Esophagus squamous epithelium (tissue), 5 donors: ENCODE data around the gene HSPA14. TPM values are rescaled to one million over a fixed set of nuclear protein-coding genes. Genes with fewer than 3 reads are reported as not detected.
"Not testable (repeated sequence)": the region's sequence is repeated elsewhere in the genome, so short reads cannot be mapped to it uniquely, and the experiment has no call there.

Experiments used
- DNase-seq: peaks from one replicate; lab custom pipeline; 2025; lab: John Stamatoyannopoulos, UW
- H3K27ac ChIP-seq, 4 donors: fragments of 200-600 bp; sonication (generic); one replicate each; pipeline ENCODE4 v1.5.1; 2016 to 2019; ENCODE audit warnings: mild to moderate bottlenecking in 1 of 4
- H3K27me3 ChIP-seq, 4 donors: fragments of 200-600 bp; sonication (generic); 1 replicate in 3 of 4; 2 replicates in 1 of 4; pipeline versions ENCODE4 v1.5.1 to v1.6.0; 2017 to 2021; ENCODE audit warnings: antibody characterized with exemption in 1 of 4
- H3K36me3 ChIP-seq, 3 donors: fragments of 200-600 bp; sonication (generic); one replicate each; pipeline ENCODE4 v1.5.1; 2016 to 2019
- H3K4me1 ChIP-seq, 3 donors: fragments of 200-600 bp; sonication (generic); one replicate each; pipeline ENCODE4 v1.5.1; 2017 to 2019
- H3K4me3 ChIP-seq, 4 donors: fragments of 200-600 bp; sonication (generic); 1 replicate in 3 of 4; 2 replicates in 1 of 4; pipeline ENCODE4 v1.5.1; 2016 to 2019; ENCODE audit warnings: mild to moderate bottlenecking in 2 of 4, moderate library complexity in 1 of 4
- H3K9me3 ChIP-seq, 3 donors: fragments of 200-600 bp; sonication (generic); one replicate each; pipeline ENCODE4 v1.5.1; 2016 to 2019
- POLR2A ChIP-seq, 4 donors: fragments of 450-650 bp; IDR thresholded peaks; one replicate each; pipeline ENCODE4 v1.6.1; 2017; ENCODE audit warnings: antibody characterized with exemption in 4 of 4, mild to moderate bottlenecking in 4 of 4, moderate library complexity in 3 of 4
- WGBS, 2 donors: methylation state at CpG; one replicate each; pipeline ENCODE4 v1.1.5; 2018; 5-methylcytosine and 5-hydroxymethylcytosine counted together
- intact Hi-C: fragments of 100-400 bp; cut with DNase I; formaldehyde crosslinking; loops from one replicate; pipeline ENCODE4 v1.15.0; 2022
- total RNA-seq, 4 donors: library from RNA; depleted of rRNA; stranded (reverse); fragments of >200 nt; gene quantifications; one replicate each; pipeline ENCODE4 v1.1.0, GENCODE V29; 2016
- TF ChIP-seq, protein P1 (sequence below), 6 experiments: fragments of 450-650 bp in 4 of 6; fragments of 200-600 bp in 2 of 6; sonication (generic) in 2 of 6; IDR thresholded peaks; one replicate each; pipeline ENCODE4 v1.5.1; 2016 to 2019; ENCODE audit warnings: antibody characterized with exemption in 6 of 6, mild to moderate bottlenecking in 4 of 6, moderate library complexity in 4 of 6
- donor health status: DM: yes; HTN: yes; CAD: no.

Gene HSPA14
- total RNA-seq, 4 donors from 2014 or later = 12.5 to 21.4 (median 13.1) TPM

DNA sequence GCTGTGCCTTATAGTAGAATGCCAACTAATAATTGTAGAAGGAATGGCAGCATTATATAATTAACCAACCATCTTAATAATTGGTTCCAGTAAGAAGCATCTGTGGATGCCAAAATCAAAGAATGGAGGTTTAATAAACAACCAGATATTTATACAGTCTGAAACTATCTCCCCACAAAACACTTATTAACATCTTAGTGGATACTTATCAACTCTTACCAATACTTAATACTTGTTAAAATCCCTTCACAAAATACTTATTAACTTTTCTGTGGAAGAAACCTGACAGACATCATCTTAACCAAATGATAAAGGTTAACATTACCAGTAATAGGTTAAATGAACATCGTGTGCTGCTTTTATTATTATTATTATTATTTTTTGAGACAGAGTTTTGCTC is 34.3 kb upstream of the HSPA14 start:
- 38 to 86% methylated on average over 1 of the region's 1 CpG for WGBS, 2 donors
- intact Hi-C loops = no loop called here
- Histone ChIP-seq H3K36me3 (no peaks in the 10 kb centered on the region), H3K4me1 (no peaks in the 10 kb centered on the region), H3K4me3 (no peak overlapping the region), H3K27ac (no peak overlapping the region), H3K27me3 (no peaks in the 10 kb centered on the region), H3K9me3 (no peaks in the 10 kb centered on the region)
- no peak for DNase-seq
- TF ChIP-seq, protein P1, sequence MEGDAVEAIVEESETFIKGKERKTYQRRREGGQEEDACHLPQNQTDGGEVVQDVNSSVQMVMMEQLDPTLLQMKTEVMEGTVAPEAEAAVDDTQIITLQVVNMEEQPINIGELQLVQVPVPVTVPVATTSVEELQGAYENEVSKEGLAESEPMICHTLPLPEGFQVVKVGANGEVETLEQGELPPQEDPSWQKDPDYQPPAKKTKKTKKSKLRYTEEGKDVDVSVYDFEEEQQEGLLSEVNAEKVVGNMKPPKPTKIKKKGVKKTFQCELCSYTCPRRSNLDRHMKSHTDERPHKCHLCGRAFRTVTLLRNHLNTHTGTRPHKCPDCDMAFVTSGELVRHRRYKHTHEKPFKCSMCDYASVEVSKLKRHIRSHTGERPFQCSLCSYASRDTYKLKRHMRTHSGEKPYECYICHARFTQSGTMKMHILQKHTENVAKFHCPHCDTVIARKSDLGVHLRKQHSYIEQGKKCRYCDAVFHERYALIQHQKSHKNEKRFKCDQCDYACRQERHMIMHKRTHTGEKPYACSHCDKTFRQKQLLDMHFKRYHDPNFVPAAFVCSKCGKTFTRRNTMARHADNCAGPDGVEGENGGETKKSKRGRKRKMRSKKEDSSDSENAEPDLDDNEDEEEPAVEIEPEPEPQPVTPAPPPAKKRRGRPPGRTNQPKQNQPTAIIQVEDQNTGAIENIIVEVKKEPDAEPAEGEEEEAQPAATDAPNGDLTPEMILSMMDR (IDR thresholded peaks at IDR 0.05) = no peak
- no peak for TF ChIP-seq POLR2A (IDR thresholded peaks at IDR 0.05)

DNA sequence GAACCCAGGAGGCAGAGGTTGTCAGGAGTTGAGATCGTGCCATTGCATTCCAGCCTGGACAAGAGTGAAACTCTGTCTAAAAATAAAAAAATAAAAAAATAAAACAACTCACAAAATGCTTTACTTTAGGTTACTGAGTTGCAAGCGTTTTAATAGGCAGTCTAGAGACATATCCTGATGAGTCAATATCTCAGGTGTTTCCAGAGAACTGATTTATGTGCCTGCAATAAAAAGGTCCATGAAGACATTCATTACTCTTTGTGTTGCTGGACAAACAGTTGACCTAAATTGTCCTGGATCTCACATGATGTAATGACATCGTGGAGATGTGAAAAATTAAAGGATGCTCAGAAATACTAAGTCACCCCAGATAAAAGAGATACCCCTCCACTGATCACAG is 31.8 kb upstream of the HSPA14 start:
- 65 to 74% methylated on average over 3 of the region's 3 CpGs for WGBS, 2 donors
- no peaks in the 10 kb centered on the region for H3K9me3 ChIP-seq
- no peak for DNase-seq
- no peaks in the 10 kb centered on the region for H3K4me1 ChIP-seq
- no peaks in the 10 kb centered on the region for H3K27me3 ChIP-seq
- H3K27ac ChIP-seq = no peak overlapping the region
- intact Hi-C loops = no loop called here
- no peaks in the 10 kb centered on the region for H3K36me3 ChIP-seq
- TF ChIP-seq POLR2A (IDR thresholded peaks at IDR 0.05) = no peak
- TF ChIP-seq, protein P1 (IDR thresholded peaks at IDR 0.05) = no peak
- H3K4me3 ChIP-seq = no peak overlapping the region

DNA sequence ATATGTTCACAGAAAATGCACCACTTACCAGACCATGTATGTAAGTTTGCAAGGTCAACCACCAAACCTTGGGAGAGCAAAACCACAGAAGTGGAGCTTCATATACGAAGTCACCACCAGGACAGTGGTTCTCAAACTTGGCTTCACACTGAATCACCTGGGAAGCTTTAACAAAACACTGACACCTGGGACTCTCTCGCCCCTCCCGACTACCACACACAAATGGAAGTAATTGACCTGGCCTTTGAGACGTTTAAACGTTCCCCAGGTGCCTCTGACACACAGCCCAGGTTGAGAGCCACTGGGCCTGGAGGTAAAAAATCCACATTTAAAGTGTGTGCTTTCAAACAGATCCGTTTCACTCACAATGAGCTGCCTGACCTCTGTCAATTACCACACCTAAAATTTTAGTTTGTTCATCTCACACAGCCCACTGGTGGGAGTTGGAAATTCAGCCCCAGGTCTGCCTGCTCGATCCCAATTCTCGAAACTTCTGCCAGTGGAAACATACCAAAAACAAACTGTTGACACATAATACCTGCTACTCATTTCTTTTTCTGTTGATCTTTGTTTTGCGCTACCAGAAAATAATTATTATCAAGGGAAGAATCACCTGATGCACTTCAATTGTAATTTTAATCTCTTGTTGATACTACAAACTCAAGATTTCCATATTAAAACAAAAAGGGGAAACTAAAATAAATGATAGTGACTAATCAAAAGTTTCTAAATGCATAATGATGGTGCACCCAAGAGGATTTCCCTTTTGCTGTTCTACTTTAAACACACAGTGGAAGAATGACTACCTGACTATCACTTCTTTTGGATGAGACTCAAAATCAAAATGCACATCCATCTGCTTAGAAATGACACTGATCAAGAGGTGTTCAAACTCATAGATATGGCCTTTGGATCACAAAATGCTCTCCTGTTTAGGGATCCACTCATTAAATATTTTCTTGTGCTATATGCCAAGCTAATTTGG is 26.8 kb upstream of the HSPA14 start:
- H3K4me3 ChIP-seq = no peak overlapping the region
- no peaks in the 10 kb centered on the region for H3K9me3 ChIP-seq
- H3K27me3 ChIP-seq = no peaks in the 10 kb centered on the region
- H3K27ac ChIP-seq = no peak overlapping the region
- TF ChIP-seq POLR2A (IDR thresholded peaks at IDR 0.05) = no peak
- TF ChIP-seq, protein P1 (IDR thresholded peaks at IDR 0.05) = no peak
- WGBS, 2 donors = 72 to 78% methylated on average over 9 of the region's 9 CpGs
- no peak for DNase-seq
- intact Hi-C loops = no loop called here
- H3K4me1 ChIP-seq = no peaks in the 10 kb centered on the region
- no peaks in the 10 kb centered on the region for H3K36me3 ChIP-seq

DNA sequence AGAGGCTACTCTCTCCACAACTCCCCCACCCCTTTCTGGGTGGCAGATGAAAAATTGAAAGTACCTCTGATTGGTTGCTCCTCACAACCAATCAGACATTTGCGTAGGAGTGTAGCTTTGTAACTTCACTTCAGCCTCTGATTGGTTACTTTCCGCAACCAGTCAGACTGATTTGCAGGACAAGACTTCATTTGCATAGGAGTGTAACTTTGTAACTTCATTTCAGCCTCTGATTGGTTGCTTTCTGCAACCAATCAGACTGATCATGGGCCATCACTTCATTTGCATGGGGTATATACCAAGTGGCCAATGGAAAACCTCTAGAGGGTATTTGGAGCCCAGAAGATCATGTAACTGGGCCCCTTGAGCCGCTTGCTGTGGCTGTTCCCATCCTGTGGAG is 25.8 kb upstream of the HSPA14 start:
- WGBS, 2 donors = 81 to 92% methylated on average over 3 of the region's 3 CpGs
- TF ChIP-seq POLR2A (IDR thresholded peaks at IDR 0.05) = no peak
- TF ChIP-seq, protein P1 (IDR thresholded peaks at IDR 0.05) = no peak
- no peak for DNase-seq
- Histone ChIP-seq H3K36me3 (no peaks in the 10 kb centered on the region), H3K4me3 (no peak overlapping the region), H3K27me3 (no peaks in the 10 kb centered on the region), H3K9me3 (no peaks in the 10 kb centered on the region), H3K4me1 (no peaks in the 10 kb centered on the region), H3K27ac (no peak overlapping the region)
- intact Hi-C loops = no loop called here

DNA sequence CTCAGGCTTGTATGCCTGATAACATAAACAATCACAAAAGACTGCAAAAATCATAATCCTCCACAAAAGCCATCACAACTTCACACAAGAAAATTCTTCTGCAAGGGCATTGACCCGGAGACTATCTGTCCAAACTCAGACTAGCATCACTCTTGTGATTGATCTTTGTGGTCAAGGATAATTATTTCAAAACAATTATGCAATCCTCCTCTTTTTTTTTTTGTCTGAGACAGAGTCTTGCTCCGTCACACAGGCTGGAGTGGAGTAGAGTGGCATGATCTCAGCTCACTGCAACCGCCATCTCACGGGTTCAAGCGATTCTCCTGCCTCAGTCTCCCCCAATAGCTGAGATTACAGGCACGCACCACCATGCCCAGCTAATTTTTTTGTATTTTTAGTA is 22.4 kb upstream of the HSPA14 start:
- Histone ChIP-seq H3K4me1 (no peaks in the 10 kb centered on the region), H3K9me3 (no peaks in the 10 kb centered on the region), H3K36me3 (no peaks in the 10 kb centered on the region), H3K4me3 (no peak overlapping the region), H3K27ac (no peak overlapping the region), H3K27me3 (no peaks in the 10 kb centered on the region)
- 82 to 86% methylated on average over 6 of the region's 6 CpGs for WGBS, 2 donors
- intact Hi-C loops = no loop called here
- no peak for DNase-seq
- TF ChIP-seq POLR2A (IDR thresholded peaks at IDR 0.05) = no peak
- TF ChIP-seq, protein P1 (IDR thresholded peaks at IDR 0.05) = no peak

DNA sequence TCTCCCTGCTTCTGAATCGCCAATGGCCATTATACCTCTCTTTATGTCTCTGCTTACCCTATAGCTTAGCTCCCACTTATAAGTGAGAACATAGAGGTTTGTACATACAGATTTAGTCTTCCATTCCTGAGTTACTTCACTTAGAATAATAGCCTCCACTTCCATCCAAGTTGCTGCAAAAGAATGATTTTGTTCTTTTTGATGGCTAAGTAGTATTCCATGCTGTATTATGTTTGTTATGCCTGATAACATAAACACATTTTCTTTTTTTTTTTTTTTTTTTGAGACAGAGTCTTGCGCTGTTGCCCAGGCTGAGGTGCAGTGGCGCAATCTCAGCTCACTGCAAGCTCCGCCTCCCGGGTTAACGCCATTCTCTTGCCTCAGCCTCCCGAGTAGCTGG is 21.4 kb upstream of the HSPA14 start:
- H3K9me3 ChIP-seq, intact Hi-C loops, H3K27ac ChIP-seq, H3K4me1 ChIP-seq, DNase-seq, H3K36me3 ChIP-seq, H3K4me3 ChIP-seq, H3K27me3 ChIP-seq: not testable (repeated sequence)
- 97 to 100% methylated on average over 1 to 7 of the region's 7 CpGs for WGBS, 2 donors
